H7 (cell line): ENCODE results near the gene APBB2. TPM values are rescaled to one million over a fixed set of nuclear protein-coding genes. Genes with fewer than 3 reads are reported as not detected.
"Not testable (repeated sequence)": the region's sequence is repeated elsewhere in the genome, so short reads cannot be mapped to it uniquely, and the experiment has no call there.

Source experiments
- DNase-seq: peaks from one replicate; pipeline ENCODE4 v3.0.0; 2012
- H3K27me3 ChIP-seq: 2 replicates; pipeline ENCODE4 v1.6.0; 2011; ENCODE audit warnings: mild to moderate bottlenecking, low read length; ENCODE audit not compliant: control insufficient read depth, insufficient read depth
- H3K36me3 ChIP-seq: replicated peaks from 2 replicates; pipeline ENCODE4 v1.5.1; 2011; ENCODE audit warnings: low read length; ENCODE audit not compliant: control insufficient read depth, insufficient read depth
- H3K4me3 ChIP-seq: 2 replicates; pipeline ENCODE4 v1.5.1; 2011; ENCODE audit warnings: low read depth, mild to moderate bottlenecking, control low read depth, low read length, moderate library complexity; ENCODE audit not compliant: insufficient read depth
- total RNA-seq: library from RNA; depleted of rRNA; stranded (reverse); fragments of >200 nt; shearing (Covaris generic); gene quantifications from 2 replicates; pipeline ENCODE4 v1.2.3, GENCODE V29; 2014

APBB2 gene
- total RNA-seq, 1 experiment from 2014 or later = 33.4 TPM

DNA sequence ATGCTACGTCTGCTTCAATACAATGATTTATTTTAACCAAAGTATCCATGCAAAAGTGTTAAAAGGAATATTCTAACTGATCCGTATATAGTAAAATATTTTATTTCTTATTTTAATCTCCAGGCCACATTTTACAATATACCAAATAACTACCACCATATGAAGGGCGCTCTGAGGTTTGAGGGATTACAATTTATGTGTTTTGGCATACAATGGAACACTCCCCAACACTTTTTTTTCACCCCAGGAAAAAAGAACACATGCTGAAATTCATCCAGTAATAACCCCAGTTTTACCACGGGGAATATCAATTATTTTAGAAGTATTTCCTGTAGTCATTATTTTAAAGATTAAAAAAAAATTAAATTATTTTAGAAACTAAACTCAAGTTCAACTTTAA is 65.4 kb downstream of the APBB2 start:
- no peaks in the 10 kb centered on the region for H3K36me3 ChIP-seq
- no peaks in the 10 kb centered on the region for H3K27me3 ChIP-seq
- DNase-seq = no peak
- no peak overlapping the region for H3K4me3 ChIP-seq

DNA sequence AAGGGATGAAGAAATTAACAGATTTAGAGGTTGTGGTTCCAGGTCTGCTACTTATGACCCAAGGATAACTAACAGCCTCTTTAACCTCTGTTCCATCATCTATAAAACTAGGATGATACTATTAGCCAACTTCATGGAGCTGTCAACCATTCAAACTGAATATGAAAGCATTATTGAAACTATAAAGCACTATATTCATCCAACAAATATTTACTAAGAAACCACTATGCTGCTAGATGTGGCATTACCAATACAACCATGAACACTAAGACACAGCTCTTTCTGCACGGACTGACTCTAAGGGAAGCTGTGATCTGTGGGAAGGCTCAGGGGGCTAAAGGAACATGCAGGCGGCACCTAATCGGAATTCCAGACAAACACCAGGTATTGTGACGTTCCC is 66.0 kb downstream of the APBB2 start:
- no peak for DNase-seq
- H3K36me3 ChIP-seq = no peaks in the 10 kb centered on the region
- H3K4me3 ChIP-seq = no peak overlapping the region
- H3K27me3 ChIP-seq = no peaks in the 10 kb centered on the region

GRCh38 chr4:41147570-41147969 is 66.8 kb downstream of the APBB2 start:
- H3K4me3 ChIP-seq, DNase-seq, H3K27me3 ChIP-seq, H3K36me3 ChIP-seq: not testable (repeated sequence)

GRCh38 chr4:41146716-41147506 is 67.4 kb downstream of the APBB2 start:
- Histone ChIP-seq H3K27me3 (no peaks in the 10 kb centered on the region), H3K36me3 (no peaks in the 10 kb centered on the region), H3K4me3 (no peak overlapping the region)
- DNase-seq = no peak

DNA sequence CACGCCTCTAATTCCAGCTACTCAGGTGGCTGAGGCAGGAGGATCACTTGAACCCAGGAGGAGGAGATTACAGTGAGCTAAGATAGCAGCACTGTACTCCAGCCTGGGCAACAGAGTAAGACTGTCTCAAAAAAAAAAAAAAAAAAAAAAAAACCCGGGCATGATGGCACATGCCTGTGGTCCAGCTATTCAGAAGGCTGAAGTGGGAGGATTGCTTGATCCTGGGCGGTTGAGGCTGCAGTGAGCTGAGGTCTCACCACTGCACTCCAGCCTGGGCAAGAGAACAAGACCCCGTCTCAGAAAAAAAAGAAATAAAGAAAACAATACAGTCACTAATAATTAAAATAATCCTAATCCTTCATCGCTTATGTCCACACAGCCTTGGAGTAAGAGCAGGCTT is 68.1 kb downstream of the APBB2 start:
- Histone ChIP-seq H3K36me3 (no peaks in the 10 kb centered on the region), H3K27me3 (no peaks in the 10 kb centered on the region), H3K4me3 (no peak overlapping the region)
- DNase-seq = no peak

GRCh38 chr4:41145571-41146078 is 68.7 kb downstream of the APBB2 start:
- no peaks in the 10 kb centered on the region for H3K27me3 ChIP-seq
- H3K36me3 ChIP-seq = no peaks in the 10 kb centered on the region
- no peak for DNase-seq
- no peak overlapping the region for H3K4me3 ChIP-seq

GRCh38 chr4:41144812-41145211 is 69.5 kb downstream of the APBB2 start:
- no peak for DNase-seq
- H3K4me3 ChIP-seq = no peak overlapping the region
- H3K36me3 ChIP-seq = no peaks in the 10 kb centered on the region
- H3K27me3 ChIP-seq = no peaks in the 10 kb centered on the region

GRCh38 chr4:41144040-41144379 is 70.3 kb downstream of the APBB2 start:
- no peaks in the 10 kb centered on the region for H3K27me3 ChIP-seq
- no peak overlapping the region for H3K4me3 ChIP-seq
- no peak for DNase-seq
- no peaks in the 10 kb centered on the region for H3K36me3 ChIP-seq

DNA sequence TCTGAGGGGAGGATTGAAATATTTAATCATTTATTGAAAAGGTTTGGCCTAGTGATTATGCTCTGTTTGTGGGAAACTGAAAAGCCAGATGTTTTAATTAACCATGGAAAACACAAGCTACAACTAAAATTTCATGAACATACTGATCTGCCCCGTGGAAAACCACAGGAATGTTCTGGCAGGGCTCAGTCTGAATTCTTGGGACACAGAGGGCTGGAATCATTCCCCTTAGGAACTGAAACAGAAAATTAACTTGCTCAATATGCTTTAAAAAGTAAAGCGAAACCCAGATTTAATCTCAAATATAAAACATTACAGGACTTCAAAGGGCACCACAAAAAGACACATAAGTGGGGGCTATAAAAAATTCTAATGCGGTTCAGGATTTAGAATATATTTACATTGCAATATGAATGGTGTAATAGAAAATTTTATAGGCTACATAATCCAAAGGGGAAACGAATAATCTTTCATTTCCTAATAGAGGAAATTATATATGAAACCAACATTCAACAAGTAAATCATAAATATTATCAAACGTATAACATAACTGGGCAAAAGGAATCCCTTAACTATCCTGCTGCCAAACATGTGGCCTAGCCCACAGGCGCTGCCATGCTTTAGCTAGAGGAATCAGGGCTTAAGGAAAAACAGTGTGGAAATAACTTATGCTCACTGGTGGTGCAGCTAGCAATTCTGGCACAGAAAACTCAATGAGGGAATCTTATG is 70.9 kb downstream of the APBB2 start:
- Histone ChIP-seq H3K4me3 (no peak overlapping the region), H3K36me3 (no peaks in the 10 kb centered on the region), H3K27me3 (no peaks in the 10 kb centered on the region)
- DNase-seq = no peak

DNA sequence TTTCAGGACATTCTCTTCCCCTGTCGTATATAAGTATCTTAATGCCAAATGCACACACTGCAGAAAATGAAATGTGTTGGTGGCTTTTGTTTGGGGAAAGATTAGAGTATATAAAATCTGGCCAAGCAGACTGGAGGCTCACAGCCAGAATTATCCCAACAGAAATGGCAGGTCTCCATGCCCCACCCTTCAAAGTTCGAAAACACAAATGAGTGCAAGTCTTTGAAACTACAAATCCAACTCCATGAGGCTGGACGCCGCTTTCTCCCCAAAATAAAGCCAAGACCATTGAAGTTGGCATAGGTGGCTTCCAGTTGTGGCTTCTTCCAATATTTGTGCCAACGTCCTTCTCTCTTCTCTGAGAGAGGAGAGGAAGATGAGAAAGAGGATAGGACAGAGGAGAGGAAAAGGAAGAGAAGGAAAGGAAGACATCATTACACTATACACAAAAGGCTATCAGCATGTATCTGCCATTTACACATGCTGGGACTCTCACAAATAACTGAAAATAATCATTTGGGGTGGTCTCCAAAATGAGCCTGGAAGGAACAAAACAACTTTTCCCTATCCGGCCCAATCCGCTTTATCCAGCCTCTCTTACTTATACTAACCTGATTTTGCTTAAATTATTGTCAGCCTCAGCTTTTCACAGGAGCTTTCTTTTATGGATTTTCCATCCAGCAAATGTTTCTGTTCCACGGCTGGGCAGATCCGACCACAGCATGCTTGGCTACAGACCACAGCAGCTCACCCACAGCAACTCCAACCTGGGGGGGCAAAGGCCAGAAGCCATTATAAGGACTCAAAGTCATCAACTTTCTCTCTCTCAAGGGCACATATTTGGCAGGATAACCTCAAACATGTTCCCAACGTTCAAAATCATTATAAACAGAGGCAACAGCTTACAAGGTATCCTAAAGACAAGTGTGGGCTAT is 71.7 kb downstream of the APBB2 start:
- no peaks in the 10 kb centered on the region for H3K36me3 ChIP-seq
- H3K4me3 ChIP-seq = no peak overlapping the region
- H3K27me3 ChIP-seq = no peaks in the 10 kb centered on the region
- DNase-seq = no peak

DNA sequence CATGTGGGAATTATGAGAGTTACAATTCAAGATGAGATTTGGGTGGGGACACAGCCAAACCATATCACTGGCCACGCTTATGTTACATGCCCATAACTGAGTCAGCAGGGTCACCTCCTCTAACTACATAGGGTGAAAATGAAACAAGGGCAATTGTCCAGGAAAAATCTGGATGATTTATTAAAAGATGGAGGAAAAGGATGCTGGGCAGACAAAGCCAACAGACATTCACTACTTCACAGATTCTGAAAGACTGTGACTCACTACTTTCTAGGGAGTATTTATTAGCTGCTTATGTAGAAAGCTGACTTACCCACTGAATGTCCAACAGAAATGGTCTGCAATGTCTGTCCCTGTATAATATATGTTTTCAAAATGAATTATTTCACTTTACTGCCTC is 72.4 kb downstream of the APBB2 start:
- Histone ChIP-seq H3K36me3 (no peaks in the 10 kb centered on the region), H3K27me3 (no peaks in the 10 kb centered on the region), H3K4me3 (no peak overlapping the region)
- DNase-seq = no peak

DNA sequence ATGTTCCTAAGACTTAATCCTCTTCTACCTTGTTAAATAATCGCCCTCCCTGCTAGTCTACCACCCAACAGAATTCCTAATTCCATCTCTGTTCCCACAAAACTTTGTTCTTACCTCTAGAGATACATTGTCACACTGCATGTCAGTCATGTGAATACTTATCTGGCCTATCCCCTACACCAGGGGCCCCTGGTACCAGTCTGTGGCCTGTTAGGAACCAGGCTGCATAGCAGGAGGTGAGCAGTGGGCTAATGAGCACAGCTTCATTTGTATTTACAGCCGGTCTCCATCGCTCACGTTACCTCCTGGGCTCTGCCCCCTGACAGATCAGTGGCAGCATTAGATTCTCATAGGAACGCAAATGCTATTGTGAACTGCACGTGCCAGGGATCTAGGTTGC is 73.9 kb downstream of the APBB2 start:
- Histone ChIP-seq H3K27me3 (no peaks in the 10 kb centered on the region), H3K4me3 (no peak overlapping the region), H3K36me3 (no peaks in the 10 kb centered on the region)
- DNase-seq = no peak

- H3K36me3 ChIP-seq = no peaks in the 10 kb centered on the region
- no peak overlapping the region for H3K4me3 ChIP-seq
- DNase-seq = no peak
- no peaks in the 10 kb centered on the region for H3K27me3 ChIP-seq
Observed at GRCh38 chr4:41137879-41138278, 76.5 kb downstream of the APBB2 start.

GRCh38 chr4:41136456-41136855 is 77.9 kb downstream of the APBB2 start:
- DNase-seq = no peak
- Histone ChIP-seq H3K4me3 (no peak overlapping the region), H3K36me3 (no peaks in the 10 kb centered on the region), H3K27me3 (no peaks in the 10 kb centered on the region)
